GM21786 (cell line): Measurements from ENCODE around the gene B4GALNT4.
"Not testable (repeated sequence)": the region's sequence is repeated elsewhere in the genome, so short reads cannot be mapped to it uniquely, and the experiment has no call there.

Experiments
- ATAC-seq: cut with Tn5 transposase; IDR thresholded peaks from one replicate; pipeline ENCODE4 v1.9.1; 2021; ENCODE audit not compliant: unreplicated experiment

The B4GALNT4 gene

DNA sequence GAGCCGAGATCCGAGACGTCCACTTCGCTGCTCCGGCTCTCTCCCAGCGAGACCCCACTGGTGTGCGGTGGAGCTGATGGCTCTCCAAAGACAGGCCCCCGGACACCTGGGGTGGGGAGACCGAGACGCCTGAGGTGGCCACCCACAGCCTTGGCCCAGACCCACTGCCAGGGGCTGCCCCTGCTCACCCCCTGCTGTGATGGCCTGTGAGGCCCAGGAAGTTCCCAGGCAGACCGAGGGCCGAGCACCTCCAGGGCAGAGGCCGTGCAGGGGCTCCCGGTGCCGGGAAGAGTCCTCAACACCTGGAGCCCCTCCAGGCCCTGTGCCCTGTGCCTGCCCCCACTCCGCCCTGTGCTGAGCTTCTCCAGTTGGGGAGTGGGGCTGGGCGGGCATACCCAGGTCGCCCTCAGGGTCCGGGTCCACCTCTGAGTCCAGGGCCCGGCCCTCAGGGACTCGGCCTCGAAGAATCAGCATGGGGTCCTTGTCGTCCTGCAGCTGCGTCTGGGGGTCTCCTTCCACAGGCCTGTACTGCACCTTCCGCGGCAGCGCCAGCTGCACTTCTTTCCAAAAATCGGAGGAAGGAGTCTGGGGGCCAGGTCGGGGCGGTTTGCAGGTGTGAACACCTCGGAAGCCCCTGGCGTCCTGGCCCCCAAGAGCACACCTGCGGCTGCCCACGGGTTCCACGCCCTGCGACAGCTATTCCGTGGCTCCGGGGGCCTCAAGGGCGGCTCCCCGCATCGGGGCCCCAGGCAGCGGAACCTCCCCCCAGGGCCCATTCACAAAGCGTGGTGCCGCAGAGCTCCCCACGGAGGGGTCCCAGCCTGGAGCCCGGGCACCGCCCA, 36.9 kb downstream of the B4GALNT4 start:
- no peak for ATAC-seq

DNA sequence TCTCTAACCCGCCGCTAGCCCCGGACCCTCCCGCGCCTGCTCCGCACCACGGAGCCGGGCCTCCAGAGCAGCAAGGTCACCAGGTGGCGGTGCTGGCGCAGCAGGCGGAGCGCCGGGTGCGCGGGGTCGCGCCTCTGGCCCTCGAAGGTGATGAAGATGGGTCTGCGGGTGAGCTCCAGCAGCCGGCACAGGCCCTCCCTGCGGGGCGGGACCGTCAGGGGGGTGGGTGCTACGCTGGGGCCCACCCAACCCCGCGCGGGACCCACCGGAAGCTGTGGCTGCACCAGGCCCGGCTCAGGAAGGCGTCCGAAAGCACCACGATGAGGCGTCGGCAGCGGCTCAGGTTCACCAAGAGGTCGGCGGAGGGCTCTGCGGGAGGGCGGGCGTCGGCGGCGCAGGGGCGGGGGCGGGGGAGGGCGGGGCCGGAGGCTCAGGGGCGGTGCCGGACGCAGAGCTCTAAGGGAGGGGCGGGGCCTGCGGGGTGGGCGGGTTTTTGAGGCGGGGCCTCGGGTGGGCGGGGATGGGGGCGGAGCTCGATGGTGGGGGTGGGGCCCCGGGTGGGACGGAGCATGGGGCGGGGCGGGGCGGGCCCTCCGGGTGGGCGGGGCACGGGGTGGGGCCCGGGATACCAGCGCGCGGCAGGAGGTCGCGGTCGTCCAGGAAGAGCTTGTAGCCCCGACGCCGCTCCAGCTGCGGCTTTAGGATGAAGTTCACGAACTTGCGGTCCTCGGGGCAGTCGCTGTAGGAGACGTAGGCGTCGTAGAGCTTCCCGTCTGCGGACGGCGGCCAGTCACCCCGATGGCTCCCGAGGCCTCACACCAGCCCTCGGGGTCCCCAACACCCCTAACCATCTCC, 37.7 kb downstream of the B4GALNT4 start:
- peak; percentile 79 for ATAC-seq

DNA sequence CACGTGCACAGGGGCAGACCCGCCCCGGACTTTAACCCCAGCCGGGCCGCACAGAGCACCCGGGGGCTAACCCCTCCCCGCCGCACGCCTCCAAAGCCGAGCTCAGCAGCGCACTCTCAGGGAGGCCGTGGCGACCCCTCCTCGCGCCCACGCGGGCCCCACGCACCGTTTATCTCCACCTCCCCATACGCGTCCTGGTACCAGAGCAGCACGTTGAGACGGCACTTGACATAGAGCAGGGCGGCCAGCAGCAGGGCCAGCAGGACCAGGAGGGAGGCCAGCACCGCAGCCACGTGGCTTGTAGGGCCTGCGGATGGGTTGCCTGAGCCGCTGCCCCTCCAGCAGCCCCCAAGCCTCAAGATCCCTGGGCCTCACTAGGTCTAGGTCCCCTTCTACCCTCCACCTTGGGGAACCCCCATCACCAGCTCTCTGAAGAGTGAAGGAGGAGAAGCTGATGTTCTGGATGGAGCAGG, 38.4 kb downstream of the B4GALNT4 start:
- no peak for ATAC-seq

DNA sequence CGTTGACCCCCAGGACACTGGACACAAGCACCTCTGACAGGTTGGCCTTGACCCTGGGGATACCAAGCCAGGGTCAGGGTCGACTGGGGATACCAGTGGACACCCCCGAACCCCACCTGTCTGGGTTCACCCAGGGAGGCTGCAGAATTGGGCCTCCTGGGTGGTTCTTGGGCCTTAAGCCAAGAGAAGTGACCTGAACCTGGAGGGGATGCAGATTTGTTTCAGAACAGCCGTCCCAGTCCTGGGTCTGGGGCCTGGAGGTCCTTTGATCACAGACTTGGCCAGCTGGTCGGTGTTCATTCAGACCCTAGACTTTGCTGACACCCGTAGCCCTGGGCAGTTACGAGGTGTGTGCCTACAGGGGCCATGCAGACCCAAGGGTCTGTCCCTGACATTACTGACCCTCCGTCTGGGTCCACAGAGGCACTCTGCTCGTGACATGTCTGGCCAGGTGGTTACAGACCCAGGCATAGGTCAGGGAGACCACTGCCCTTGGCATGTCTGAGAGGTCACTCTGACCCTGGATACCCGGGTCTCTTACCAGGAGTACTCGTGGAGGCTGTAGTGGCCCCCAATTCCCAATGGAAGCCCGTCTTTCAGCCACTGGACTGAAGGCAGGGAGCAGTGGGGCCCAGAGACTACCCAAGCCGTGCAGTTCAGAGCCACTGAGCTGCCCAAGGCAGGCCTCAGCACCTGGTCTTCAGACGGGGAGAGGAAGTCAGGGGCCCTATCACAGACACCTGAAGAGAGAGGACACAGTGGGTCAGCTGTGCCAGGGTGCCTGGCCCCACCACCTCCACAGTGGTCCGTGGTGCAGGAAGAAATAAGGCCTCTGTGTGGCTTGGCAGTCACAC, 39.1 kb downstream of the B4GALNT4 start:
- no peak for ATAC-seq

DNA sequence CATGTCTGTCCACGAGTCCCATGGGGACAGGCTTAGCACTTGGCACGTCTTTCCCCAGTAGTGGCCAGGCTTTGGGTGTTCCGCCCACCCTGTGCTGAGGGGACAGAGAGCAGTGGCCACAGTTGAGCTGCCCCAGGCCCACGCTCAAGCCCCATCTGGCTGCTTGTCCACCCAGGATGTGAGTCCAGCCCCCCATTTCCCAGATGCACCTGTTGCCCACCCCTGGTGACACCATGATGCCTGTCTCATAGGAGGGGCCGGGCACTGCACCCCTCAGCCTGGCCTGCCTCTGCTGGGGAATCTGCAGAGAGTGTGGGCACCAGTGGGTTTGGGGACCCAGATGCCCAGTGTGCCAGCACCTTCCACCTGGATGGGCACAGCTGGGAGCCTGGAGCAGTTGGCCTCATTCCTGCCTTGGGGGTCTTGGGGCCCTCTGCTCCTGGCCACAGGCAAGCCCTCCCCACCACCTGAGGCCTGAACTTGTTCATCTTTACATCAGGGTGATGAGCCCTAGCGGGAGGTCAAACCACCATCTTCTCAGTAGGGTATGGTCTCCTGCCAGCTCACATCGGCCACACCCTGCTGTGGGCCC, 39.8 kb downstream of the B4GALNT4 start:
- no peak for ATAC-seq

DNA sequence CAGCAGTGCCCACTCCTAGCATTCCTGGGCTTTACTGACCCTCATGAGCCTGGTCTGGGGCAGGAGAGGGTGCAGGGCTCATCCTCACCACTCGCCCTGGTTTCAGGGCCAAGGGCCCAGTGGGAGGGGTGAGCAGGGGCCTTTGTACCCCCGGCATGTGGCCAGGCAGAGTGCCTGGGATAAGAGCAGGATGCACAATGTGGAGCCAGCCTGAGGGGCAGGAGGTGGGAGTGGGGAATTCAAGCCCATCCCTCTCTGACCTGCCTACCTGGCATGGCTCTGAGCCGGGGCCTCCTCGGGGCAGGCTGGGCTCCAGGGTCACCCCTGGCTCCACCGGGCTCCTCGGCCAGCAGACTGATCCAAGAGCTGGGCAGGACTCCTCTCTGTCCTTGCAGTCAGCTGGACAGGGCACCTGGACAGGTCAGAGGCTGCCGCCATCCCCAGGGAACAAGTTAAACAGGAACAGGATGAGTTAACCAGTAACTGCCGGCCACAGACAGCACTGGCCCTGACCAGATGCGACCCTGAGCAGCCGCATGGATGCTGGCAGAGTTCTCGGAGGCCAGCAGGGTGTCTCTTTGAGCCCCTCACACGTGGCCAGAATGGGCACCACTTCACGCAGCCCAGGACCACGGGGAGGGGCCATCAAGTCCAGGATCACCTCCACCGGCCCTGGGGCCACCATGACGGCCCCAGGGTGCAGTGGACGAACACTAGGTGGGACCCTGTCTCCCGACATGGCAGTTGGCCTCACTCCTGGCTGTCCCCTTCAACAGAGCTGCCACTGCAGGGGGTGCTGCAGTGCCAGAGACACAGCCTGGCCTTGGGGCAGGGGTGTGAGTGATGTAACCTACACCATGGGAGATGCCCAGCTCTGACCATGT, 40.5 kb downstream of the B4GALNT4 start:
- ATAC-seq: no peak

DNA sequence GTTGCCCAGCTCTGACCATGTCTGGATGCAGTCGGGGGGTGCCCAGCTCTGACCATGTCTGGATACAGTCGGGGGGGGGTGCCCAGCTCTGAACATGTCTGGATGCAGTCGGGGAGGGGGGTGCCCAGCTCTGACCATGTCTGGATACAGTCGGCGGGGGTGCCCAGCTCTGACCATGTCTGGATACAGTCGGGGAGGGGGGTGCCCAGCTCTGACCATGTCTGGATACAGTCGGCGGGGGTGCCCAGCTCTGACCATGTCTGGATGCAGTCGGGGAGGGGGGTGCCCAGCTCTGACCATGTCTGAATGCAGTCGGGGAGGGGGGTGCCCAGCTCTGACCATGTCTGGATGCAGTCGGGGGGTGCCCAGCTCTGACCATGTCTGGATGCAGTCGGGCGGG, 41.4 kb downstream of the B4GALNT4 start:
- ATAC-seq: not testable (repeated sequence)

DNA sequence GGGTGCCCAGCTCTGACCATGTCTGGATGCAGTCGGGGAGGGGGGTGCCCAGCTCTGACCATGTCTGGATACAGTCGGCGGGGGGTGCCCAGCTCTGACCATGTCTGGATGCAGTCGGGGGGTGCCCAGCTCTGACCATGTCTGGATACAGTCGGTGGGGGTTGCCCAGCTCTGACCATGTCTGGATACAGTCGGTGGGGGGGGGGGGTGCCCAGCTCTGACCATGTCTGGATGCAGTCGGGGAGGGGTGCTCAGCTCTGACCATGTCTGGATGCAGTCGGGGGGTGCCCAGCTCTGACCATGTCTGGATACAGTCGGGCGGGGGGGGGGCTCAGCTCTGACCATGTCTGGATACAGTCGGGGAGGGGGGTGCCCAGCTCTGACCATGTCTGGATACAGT, 42.2 kb downstream of the B4GALNT4 start:
- not testable (repeated sequence) for ATAC-seq

DNA sequence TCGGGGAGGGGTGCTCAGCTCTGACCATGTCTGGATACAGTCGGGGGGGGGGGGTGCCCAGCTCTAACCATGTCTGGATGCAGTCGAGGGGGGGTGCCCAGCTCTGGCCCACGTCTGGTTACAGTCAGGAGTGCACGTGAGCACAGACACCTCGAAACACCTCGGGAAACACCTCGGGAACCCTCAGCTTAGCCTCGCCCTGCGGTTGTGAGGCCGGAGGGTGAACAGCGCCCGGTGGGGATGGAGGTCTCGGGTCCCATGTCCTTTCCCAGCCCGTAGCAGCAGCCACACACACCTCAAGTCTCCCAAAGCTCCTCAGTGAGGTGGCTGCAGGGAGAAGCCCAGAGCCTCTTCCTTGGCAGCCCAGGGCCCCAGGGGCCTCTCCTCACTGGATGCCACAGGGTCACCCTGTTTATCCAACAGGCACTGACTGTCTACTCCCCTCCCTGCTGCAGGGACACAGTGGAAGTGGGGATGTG, 43.4 kb downstream of the B4GALNT4 start:
- ATAC-seq: no peak

DNA sequence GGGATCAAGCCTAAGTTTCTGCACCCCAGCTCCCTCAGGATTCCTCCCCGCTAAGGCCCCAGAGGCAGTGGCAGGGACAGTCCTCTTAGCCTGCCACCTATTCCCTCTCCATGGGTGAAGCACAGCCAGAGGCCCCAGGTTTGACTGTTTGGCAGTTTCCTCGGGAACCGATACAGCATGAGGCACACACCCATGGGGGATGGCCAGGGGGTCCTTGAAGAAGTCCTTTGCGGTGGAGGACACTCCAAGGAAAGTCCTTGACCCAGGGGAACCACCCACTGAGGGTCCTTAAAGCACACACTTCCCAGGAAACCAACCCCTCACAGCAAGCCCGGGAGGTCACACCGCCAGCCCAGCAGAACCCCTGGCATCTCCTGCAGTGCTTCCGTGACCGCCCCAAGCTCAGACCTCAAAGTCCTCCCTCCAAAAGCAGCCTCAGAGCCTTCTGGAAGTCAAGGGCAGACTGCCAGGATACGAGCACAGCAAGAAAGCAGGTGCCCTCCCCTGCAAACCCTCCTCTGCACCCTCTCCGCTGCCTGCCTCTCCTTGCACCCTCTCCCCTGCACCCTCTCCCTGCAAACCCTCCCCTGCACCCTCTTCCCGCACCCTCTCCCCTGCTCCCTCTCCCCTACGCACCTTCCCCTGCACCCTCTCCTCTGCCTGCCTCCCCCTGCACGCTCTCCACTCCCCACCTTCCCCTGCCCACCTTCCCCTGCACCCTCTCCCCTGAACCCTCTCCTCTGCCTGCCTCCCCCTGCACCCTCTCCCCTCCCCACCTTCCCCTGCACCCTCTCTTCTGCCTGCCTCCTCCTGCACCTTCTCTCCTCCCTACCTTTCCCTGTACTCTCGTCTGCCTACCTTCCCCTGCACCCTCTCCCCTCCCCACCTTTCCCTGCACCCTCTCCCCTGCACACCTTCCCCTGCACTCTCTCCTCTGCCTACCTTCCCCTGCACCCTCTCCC, 44.1 kb downstream of the B4GALNT4 start:
- ATAC-seq: no peak

DNA sequence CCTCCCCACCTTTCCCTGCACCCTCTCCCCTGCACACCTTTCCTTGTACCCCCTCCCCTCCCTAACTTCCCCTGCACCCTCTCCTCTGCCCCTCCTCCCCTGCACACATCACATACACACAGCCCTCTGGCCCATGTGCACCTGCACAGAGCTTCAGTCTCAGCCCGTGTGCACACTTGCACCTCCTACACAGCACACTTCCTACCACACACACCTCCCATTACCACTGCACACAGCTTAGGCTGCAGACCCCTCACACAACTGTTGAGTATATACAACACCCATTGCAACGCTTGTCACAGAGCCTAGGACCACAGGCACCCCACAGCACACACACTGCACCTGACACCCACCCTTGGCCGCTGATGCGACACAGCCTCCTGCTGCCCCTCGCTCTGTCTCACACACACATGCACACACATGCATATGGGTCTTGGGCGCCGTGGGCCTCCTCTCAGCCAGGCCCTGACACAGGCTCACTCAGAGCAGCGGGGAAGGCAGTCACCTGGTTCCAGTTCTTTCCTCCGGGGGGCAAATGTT, 45.1 kb downstream of the B4GALNT4 start:
- ATAC-seq: no peak

DNA sequence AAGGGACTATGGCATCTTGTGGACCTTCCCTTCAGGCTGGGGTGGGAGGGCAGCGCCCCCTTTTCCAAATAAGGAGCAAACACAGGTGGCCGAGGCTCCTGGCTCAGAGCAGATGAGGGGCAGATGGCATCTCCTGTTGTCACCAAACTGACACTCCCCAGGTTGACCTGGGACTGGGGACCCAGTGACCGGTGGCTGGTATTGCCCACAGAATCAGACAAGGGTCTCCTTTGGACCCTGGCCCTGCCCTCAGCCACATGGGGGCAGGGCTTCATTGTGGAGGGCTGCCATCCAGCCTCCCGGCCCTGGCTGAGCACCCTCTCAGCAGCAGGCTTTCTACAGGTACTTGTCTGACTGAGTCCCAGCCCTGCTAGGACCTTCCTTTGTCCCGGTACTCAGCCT, 46.3 kb downstream of the B4GALNT4 start:
- ATAC-seq: no peak

DNA sequence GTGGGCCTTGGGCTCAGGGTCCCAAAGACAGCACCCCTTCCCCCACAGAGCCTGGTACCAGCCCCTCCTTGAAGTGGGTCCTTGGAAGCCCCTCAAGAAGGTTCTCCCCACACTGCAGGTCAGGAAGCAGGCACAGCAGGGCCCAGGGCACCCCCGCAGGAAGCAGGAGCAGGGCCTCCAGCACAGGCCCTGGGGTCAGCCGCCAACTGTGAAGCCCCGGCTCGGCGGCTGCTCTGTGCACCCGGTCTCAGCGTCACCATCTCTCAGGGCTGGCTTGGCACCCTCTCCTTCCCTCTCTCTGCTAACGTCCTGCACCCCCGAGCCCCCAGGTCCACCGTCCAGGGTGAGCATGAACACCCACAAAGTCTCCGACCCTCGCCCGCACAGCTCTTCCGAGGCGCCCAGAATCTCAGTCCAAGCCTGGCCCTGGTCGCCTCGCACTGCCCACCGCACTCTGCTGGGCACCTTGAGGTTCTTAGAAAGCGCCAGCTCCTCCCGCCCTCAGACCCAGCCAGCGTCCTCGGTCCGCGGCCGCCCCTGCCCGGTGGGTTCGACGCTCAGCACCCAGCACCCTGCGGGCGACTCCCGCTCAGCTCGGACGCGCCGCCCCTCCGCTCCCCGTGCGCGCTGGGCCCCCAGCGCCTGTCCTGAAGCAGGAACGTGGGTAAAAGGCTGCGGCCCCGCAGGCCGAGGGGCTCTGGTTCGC, 46.9 kb downstream of the B4GALNT4 start:
- no peak for ATAC-seq

DNA sequence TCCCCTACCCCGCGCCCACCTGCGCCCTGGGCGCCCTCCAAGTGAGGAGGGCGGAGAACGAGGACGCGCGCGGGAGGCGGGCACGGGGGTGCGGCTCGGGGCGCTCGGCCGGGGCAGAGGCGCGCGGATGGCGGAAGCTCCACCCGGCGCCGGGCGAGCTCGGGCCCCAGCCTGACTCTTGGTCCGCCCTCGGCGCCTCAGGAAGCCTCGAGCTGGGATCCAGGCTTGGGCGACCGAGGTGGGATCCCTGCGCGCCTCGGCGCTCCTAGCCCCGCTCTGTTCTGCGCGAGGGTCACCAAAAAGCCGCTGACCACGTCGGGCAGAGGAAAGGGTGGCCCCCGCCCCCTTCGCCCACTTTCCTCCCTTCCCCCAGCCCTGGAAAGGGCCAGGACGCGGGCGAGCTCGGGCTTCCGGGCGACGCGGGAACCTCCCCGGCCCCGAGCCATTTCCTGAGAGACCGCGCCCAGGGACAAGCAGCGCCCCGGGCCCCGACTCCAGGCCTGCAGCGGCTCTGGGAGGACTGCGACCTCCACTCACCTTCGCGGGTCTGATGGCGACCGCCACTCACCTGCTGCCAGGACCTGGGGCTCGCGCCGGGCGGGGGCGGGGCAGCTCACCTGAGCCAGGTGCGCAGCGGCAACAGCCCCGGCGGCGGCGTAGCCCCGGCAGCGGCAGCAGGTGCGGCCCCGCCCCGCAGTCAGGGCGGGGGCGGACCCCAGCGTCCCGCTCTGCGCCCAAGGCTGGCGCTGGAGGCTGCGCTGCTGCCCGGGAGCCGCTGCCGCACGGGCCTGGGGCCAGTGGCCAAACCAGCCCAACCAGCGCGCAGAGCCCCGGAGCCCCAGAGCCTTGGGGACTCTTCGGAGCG, 47.7 kb downstream of the B4GALNT4 start:
- ATAC-seq: no peak

DNA sequence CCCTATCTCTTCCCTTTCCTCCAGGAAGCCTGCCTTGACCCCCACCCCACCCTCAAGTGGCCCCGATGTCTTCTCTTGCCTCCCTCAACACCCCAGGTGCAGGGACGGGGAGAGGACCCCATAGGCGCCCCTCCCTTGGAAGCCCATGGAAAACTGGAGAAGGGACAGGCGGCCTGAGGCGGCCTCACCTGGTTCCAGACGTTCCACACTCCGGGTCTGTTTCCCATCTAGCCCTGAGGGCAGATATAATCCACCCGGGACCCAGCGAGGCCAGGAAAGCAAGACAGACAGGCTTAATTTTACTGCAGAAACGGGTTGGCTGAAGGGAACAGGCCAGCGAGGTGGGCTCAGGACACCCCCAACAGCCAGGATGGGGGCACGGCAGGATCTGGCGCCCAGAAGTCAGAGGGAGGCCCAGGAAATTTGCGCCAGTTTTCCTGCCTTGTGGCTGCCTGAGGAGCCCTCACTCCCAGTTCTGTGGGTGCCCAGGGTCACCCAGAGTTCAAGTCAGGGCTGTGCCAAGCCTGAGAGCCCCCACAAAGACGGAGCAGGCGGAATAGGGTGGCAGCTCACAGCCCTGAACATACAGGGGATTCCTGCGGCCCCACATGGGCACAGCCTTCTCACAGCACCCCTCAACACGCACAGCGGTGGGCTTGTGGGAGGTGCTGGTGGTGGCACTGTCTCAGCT, 48.5 kb downstream of the B4GALNT4 start:
- no peak for ATAC-seq
